Hindlimb muscle (tissue), 1 donor: ENCODE data around the gene CLEC4F. TPM values are rescaled to one million over a fixed set of nuclear protein-coding genes. Genes with fewer than 3 reads are reported as not detected.
A peak's percentile ranks its signal among the peaks of the same experiment; 100 is the strongest.
"Not testable (repeated sequence)": the region's sequence is repeated elsewhere in the genome, so short reads cannot be mapped to it uniquely, and the experiment has no call there.

Source experiments
- DNase-seq: peaks from one replicate; pipeline ENCODE4 v3.0.0-alpha.2; 2013
- polyA plus RNA-seq: library from polyadenylated mRNA; unstranded; fragments of 120-200 nt; gene quantifications from one replicate; pipeline ENCODE4 v1.2.1, GENCODE V29; 2013; ENCODE audit not compliant: insufficient read length

Gene CLEC4F
- polyA plus RNA-seq, 1 donor = 0.36 TPM

- no peak for DNase-seq
Observed at GRCh38 chr2:70823249-70823648, 2.9 kb upstream of the CLEC4F start.

GRCh38 chr2:70822843-70823242 is 2.4 kb upstream of the CLEC4F start:
- DNase-seq = no peak

GRCh38 chr2:70817284-70817954 is 3.0 kb downstream of the CLEC4F start:
- DNase-seq = no peak

GRCh38 chr2:70816726-70817125 is 3.7 kb downstream of the CLEC4F start:
- DNase-seq = no peak

- DNase-seq = no peak
Observed at GRCh38 chr2:70808983-70809958, 11.1 kb downstream of the CLEC4F start.

- DNase-seq = no peak
Observed at GRCh38 chr2:70807828-70808118, 12.6 kb downstream of the CLEC4F start.

GRCh38 chr2:70807102-70807827 is 13.1 kb downstream of the CLEC4F start:
- no peak for DNase-seq

GRCh38 chr2:70806620-70807019 is 13.8 kb downstream of the CLEC4F start:
- DNase-seq = no peak

GRCh38 chr2:70806013-70806412 is 14.4 kb downstream of the CLEC4F start:
- DNase-seq = no peak

- DNase-seq = no peak
Observed at GRCh38 chr2:70801607-70802263, 18.7 kb downstream of the CLEC4F start.

- no peak for DNase-seq
Observed at GRCh38 chr2:70799706-70800105, 20.7 kb downstream of the CLEC4F start.

GRCh38 chr2:70797996-70798395 is 22.4 kb downstream of the CLEC4F start:
- not testable (repeated sequence) for DNase-seq

- no peak for DNase-seq
Observed at GRCh38 chr2:70797506-70797905, 22.9 kb downstream of the CLEC4F start.

- no peak for DNase-seq
Observed at GRCh38 chr2:70796262-70796661, 24.1 kb downstream of the CLEC4F start.

- DNase-seq = no peak
Observed at GRCh38 chr2:70795164-70795995, 25.0 kb downstream of the CLEC4F start.

- no peak for DNase-seq
Observed at GRCh38 chr2:70793450-70793849, 26.9 kb downstream of the CLEC4F start.

GRCh38 chr2:70790136-70790828 is 30.1 kb downstream of the CLEC4F start, which contains the start of gene FIGLA:
FIGLA (minus strand) TSS chr2:70790643; CDS start chr2:70790638, 5 bp downstream.
- DNase-seq = no peak

GRCh38 chr2:70789304-70790135 is 30.9 kb downstream of the CLEC4F start:
- DNase-seq = peak; percentile 56

- DNase-seq = no peak
Observed at GRCh38 chr2:70785137-70785911, 35.1 kb downstream of the CLEC4F start.
